ENCODE results near the gene ACVR2B.
"Not testable (repeated sequence)": the region's sequence is repeated elsewhere in the genome, so short reads cannot be mapped to it uniquely, and the experiment has no call there.

The ACVR2B gene

DNA sequence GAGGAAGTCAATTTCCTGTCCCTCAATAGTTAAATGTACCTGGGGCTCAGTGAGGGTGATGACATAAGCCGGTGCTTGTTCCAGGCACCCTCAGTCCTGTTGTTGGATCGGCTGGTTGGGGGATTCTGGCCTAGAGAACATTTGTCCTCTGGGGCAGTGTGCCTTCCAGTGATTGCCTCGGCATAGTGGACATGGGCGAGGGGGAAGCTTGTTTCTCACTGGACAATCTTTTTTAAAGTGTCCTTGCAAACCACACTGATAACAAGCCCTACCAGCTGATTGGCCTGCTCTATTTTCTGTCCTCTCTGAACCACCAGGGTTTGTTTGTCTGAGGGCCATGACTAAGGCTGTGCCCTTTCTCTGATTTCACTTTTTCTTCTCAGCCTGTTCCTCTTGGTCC lies 10.5 kb upstream of the ACVR2B start:
- ATAC-seq, result not testable (repeated sequence)

DNA sequence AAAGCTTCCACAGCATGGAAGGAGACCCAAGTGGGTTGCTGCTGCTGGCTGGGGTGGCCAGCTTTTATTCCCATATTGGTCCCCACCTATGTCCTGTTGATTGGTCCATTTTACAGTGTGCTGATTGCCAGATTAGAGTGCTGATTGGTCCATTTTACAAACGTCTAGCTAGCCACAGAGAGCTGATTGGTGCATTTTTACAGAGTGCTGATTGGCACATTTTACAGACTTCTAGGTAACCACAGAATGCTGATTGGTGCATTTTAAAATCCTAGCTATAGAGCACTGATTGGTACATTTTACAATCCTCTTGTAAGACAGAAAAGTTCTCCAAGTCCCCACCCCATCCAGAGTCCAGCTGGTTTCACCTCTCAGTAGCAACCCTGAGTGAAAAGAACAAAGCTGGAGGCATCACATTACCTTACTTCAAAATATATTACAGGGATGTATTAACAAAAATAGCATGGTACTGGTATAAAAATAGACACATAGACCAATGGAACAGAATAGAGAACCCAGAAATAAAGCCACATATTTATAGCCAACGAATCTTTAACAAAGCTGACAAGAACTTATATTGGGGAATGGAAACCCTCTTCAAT lies 7.5 kb upstream of the ACVR2B start:
- ATAC-seq, result no peak
- TF ChIP-seq SNAI2 (CRISPR knock-in tag; IDR thresholded peaks at IDR 0.05), result no peak
- TF ChIP-seq ZNF8 (CRISPR knock-in tag; IDR thresholded peaks at IDR 0.05), result no peak

DNA sequence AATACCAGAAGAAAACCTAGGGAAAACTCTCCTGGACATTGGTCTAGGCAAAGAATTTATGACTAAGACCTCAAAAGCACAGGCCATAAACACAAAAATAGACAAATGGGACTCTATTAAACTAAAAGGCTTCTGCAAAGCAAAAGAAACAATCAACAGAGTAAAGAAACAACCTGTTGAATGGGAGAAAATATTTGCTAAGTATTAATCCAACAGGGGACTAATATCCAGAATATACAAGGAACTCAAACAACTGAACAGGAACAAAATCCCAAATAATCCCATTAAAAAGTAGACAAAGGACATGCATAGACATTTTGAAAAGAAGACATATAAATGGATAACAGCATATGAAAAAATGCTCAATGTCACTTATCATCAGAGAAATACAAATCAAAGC lies 6.9 kb upstream of the ACVR2B start:
- ATAC-seq, result no peak
- TF ChIP-seq OSR1 (CRISPR knock-in tag; IDR thresholded peaks at IDR 0.05) (no peak), ZC3H10 (CRISPR knock-in tag; IDR thresholded peaks at IDR 0.05) (no peak), ARNTL (CRISPR knock-in tag; IDR thresholded peaks at IDR 0.05; ENCODE audit: borderline replicate concordance, low read depth) (no peak), TOX (CRISPR knock-in tag; IDR thresholded peaks at IDR 0.05; ENCODE audit: borderline replicate concordance) (no peak), BACH2 (CRISPR knock-in tag; IDR thresholded peaks at IDR 0.05; ENCODE audit: borderline replicate concordance) (no peak), ZNF70 (CRISPR knock-in tag; IDR thresholded peaks at IDR 0.05) (no peak)
- TF ChIP-seq, protein P1, sequence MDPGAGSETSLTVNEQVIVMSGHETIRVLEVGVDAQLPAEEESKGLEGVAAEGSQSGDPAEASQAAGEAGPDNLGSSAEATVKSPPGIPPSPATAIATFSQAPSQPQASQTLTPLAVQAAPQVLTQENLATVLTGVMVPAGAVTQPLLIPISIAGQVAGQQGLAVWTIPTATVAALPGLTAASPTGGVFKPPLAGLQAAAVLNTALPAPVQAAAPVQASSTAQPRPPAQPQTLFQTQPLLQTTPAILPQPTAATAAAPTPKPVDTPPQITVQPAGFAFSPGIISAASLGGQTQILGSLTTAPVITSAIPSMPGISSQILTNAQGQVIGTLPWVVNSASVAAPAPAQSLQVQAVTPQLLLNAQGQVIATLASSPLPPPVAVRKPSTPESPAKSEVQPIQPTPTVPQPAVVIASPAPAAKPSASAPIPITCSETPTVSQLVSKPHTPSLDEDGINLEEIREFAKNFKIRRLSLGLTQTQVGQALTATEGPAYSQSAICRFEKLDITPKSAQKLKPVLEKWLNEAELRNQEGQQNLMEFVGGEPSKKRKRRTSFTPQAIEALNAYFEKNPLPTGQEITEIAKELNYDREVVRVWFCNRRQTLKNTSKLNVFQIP (CRISPR knock-in tag; IDR thresholded peaks at IDR 0.05; ENCODE audit: borderline replicate concordance, low read depth), result no peak
- TF ChIP-seq, protein P2, sequence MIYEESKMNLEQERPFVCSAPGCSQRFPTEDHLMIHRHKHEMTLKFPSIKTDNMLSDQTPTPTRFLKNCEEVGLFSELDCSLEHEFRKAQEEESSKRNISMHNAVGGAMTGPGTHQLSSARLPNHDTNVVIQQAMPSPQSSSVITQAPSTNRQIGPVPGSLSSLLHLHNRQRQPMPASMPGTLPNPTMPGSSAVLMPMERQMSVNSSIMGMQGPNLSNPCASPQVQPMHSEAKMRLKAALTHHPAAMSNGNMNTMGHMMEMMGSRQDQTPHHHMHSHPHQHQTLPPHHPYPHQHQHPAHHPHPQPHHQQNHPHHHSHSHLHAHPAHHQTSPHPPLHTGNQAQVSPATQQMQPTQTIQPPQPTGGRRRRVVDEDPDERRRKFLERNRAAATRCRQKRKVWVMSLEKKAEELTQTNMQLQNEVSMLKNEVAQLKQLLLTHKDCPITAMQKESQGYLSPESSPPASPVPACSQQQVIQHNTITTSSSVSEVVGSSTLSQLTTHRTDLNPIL (CRISPR knock-in tag; IDR thresholded peaks at IDR 0.05; ENCODE audit: low read depth), result no peak
- TF ChIP-seq, protein P3, sequence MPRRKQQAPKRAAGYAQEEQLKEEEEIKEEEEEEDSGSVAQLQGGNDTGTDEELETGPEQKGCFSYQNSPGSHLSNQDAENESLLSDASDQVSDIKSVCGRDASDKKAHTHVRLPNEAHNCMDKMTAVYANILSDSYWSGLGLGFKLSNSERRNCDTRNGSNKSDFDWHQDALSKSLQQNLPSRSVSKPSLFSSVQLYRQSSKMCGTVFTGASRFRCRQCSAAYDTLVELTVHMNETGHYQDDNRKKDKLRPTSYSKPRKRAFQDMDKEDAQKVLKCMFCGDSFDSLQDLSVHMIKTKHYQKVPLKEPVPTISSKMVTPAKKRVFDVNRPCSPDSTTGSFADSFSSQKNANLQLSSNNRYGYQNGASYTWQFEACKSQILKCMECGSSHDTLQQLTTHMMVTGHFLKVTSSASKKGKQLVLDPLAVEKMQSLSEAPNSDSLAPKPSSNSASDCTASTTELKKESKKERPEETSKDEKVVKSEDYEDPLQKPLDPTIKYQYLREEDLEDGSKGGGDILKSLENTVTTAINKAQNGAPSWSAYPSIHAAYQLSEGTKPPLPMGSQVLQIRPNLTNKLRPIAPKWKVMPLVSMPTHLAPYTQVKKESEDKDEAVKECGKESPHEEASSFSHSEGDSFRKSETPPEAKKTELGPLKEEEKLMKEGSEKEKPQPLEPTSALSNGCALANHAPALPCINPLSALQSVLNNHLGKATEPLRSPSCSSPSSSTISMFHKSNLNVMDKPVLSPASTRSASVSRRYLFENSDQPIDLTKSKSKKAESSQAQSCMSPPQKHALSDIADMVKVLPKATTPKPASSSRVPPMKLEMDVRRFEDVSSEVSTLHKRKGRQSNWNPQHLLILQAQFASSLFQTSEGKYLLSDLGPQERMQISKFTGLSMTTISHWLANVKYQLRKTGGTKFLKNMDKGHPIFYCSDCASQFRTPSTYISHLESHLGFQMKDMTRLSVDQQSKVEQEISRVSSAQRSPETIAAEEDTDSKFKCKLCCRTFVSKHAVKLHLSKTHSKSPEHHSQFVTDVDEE (CRISPR knock-in tag; IDR thresholded peaks at IDR 0.05), result no peak

DNA sequence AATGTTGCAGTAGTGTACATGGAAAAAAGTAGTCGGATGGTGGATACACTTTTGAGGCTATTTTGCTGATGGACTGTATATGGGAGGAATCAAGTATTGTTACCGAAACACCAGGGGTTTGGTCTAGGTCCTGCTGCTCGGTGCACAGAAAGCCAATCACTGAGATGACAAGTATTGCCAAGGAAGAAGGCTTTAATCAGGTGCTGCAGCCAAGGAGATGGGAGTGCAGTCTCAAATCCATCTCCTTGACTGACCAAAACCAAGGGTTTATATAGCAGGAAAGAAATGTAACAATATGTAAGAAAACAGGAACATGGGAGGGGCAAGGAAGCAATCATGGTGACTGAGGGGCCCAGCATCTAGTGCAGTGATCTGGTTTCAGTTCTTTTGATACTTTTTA lies 2.8 kb upstream of the ACVR2B start:
- ATAC-seq, result no peak
- no peak for TF ChIP-seq ZNF565 (CRISPR knock-in tag; conservative IDR thresholded peaks at IDR 0.05; ENCODE audit: low read depth)
- no peak for TF ChIP-seq SNAI2 (CRISPR knock-in tag; IDR thresholded peaks at IDR 0.05)
- no peak for TF ChIP-seq TOX (CRISPR knock-in tag; IDR thresholded peaks at IDR 0.05; ENCODE audit: borderline replicate concordance)
- no peak for TF ChIP-seq ISL1 (CRISPR knock-in tag; IDR thresholded peaks at IDR 0.05)
- TF ChIP-seq ZFP30 (CRISPR knock-in tag; IDR thresholded peaks at IDR 0.05), result no peak
- TF ChIP-seq, protein P2 (CRISPR knock-in tag; IDR thresholded peaks at IDR 0.05; ENCODE audit: low read depth), result no peak
- TF ChIP-seq ZC3H10 (CRISPR knock-in tag; IDR thresholded peaks at IDR 0.05), result no peak
- TF ChIP-seq ESRRG (CRISPR knock-in tag; IDR thresholded peaks at IDR 0.05), result no peak

DNA sequence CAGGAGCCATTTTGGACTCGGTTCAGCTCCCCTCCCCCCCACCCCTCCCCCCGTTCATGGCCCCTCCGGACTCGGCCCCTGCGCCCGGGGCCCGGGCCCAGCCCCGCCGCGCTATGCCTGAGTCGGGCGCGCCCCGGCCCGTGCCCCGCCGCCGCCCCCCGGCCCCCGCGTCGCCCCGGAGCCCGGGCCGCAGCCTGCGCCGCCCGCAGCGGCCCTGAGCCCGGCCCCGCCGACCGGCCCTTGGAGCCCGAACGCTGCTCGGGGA lies 155 bp downstream of the ACVR2B start:
- ATAC-seq, result no peak
- TF ChIP-seq PPARA (CRISPR knock-in tag; IDR thresholded peaks at IDR 0.05; ENCODE audit: borderline replicate concordance) (no peak), BACH2 (CRISPR knock-in tag; IDR thresholded peaks at IDR 0.05; ENCODE audit: borderline replicate concordance) (no peak), ZNF8 (CRISPR knock-in tag; IDR thresholded peaks at IDR 0.05) (no peak), CSDC2 (CRISPR knock-in tag; IDR thresholded peaks at IDR 0.05) (no peak)
- TF ChIP-seq, protein P4, sequence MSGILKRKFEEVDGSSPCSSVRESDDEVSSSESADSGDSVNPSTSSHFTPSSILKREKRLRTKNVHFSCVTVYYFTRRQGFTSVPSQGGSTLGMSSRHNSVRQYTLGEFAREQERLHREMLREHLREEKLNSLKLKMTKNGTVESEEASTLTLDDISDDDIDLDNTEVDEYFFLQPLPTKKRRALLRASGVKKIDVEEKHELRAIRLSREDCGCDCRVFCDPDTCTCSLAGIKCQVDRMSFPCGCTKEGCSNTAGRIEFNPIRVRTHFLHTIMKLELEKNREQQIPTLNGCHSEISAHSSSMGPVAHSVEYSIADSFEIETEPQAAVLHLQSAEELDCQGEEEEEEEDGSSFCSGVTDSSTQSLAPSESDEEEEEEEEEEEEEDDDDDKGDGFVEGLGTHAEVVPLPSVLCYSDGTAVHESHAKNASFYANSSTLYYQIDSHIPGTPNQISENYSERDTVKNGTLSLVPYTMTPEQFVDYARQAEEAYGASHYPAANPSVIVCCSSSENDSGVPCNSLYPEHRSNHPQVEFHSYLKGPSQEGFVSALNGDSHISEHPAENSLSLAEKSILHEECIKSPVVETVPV (CRISPR knock-in tag; IDR thresholded peaks at IDR 0.05), result no peak
- TF ChIP-seq, protein P3 (CRISPR knock-in tag; IDR thresholded peaks at IDR 0.05), result no peak
- TF ChIP-seq, protein P2 (CRISPR knock-in tag; IDR thresholded peaks at IDR 0.05; ENCODE audit: low read depth), result no peak

Data from SK-N-SH treated with all-trans-retinoic acid at 6 μM for 48 hours (cell line).